NT2/D1 (cell line): ENCODE measurements around the gene OSBPL2.

Experiments used
- SUZ12 ChIP-seq: IDR thresholded peaks from 2 replicates; pipeline ENCODE4 v1.6.1; 2011; ENCODE audit not compliant: insufficient read length, insufficient read depth; ENCODE audit errors: extremely low read depth
- YY1 ChIP-seq: IDR thresholded peaks from 2 replicates; pipeline ENCODE4 v1.6.1; 2011; ENCODE audit not compliant: insufficient read length, insufficient read depth
- ZNF274 ChIP-seq: IDR thresholded peaks from 2 replicates; pipeline ENCODE4 v1.6.1; 2011; ENCODE audit warnings: mild to moderate bottlenecking, low read depth, low read length

GRCh38 chr20:62224113-62224855 is 14.0 kb upstream of the OSBPL2 start:
- TF ChIP-seq SUZ12 (no peak), ZNF274 (no peak), YY1 (no peak)
